Colonic mucosa (tissue), 4 donors: ENCODE results near the gene FHIT. TPM values are rescaled to one million over a fixed set of nuclear protein-coding genes. Genes with fewer than 3 reads are reported as not detected.

Experiments
- DNase-seq: peaks from one replicate; pipeline ENCODE4 v3.0.0-alpha.2; 2020
- H3K27ac ChIP-seq: fragments of 200-600 bp; one replicate; pipeline ENCODE4 v1.8.0; 2021
- H3K27me3 ChIP-seq: fragments of 200-600 bp; one replicate; pipeline ENCODE4 v1.8.0; 2021
- H3K36me3 ChIP-seq: fragments of 200-600 bp; one replicate; pipeline ENCODE4 v1.8.0; 2021
- H3K4me1 ChIP-seq: fragments of 200-600 bp; one replicate; pipeline ENCODE4 v1.8.0; 2021; ENCODE audit warnings: mild to moderate bottlenecking
- H3K4me3 ChIP-seq: fragments of 200-600 bp; one replicate; pipeline ENCODE4 v1.8.0; 2021
- H3K9ac ChIP-seq, 2 donors: one replicate each; pipeline ENCODE4 v1.7.0; 2013; ENCODE audit warnings: control low read depth in 2 of 2, low read depth in 2 of 2, low read length in 2 of 2
- H3K9me3 ChIP-seq: fragments of 200-600 bp; one replicate; pipeline ENCODE4 v1.8.0; 2021
- intact Hi-C: fragments of 100-400 bp; cut with DNase I; formaldehyde crosslinking; loops from one replicate; pipeline ENCODE4 v1.14.1; 2022
- total RNA-seq, 2 donors: library from RNA; stranded (reverse); fragmentation: NEBNext Ultra II Directional in 1 of 2; extraction: Animal tissue kit (Norgen Biotek cat#: 25700) in 1 of 2; gene quantifications; one replicate each; pipeline ENCODE4 v1.2.1, GENCODE V29; 2021
- TF ChIP-seq, protein P1 (sequence below): fragments of 200-600 bp; IDR thresholded peaks from one replicate; pipeline ENCODE4 v1.8.0; 2022; ENCODE audit warnings: antibody characterized with exemption, mild to moderate bottlenecking
- donor health status: healthy.
- donor health status: DM: no; HTN: no; CAD: no.
- donor health status: DM: no; HTN: no; CAD: no.

The FHIT gene
- total RNA-seq, 2 donors from 2014 or later, result 7.7 to 9.4 TPM

DNA sequence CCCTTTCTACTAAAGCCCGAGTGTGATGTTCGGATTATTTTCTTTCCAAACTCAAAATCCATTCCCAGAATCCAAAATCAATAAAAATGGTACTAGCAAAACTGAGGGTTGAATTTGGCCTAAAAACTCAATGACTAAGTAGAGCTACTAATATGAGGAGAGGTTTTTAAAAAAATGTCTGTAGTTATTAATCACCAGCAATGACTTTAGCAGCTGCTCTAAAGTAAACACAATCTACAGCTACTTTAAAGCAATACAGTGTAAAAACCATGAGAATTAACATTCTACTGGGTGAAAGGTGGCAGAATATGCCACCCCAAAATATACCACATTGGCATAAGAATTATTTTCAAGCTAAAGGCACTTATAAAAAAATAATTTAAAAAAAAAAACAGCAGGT lies 23.5 kb downstream of the FHIT start:
- TF ChIP-seq, protein P1, sequence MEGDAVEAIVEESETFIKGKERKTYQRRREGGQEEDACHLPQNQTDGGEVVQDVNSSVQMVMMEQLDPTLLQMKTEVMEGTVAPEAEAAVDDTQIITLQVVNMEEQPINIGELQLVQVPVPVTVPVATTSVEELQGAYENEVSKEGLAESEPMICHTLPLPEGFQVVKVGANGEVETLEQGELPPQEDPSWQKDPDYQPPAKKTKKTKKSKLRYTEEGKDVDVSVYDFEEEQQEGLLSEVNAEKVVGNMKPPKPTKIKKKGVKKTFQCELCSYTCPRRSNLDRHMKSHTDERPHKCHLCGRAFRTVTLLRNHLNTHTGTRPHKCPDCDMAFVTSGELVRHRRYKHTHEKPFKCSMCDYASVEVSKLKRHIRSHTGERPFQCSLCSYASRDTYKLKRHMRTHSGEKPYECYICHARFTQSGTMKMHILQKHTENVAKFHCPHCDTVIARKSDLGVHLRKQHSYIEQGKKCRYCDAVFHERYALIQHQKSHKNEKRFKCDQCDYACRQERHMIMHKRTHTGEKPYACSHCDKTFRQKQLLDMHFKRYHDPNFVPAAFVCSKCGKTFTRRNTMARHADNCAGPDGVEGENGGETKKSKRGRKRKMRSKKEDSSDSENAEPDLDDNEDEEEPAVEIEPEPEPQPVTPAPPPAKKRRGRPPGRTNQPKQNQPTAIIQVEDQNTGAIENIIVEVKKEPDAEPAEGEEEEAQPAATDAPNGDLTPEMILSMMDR, result no peak
- H3K36me3 ChIP-seq, result no peaks in the 10 kb centered on the region
- no peak overlapping the region for H3K4me3 ChIP-seq
- H3K27ac ChIP-seq, result no peak overlapping the region
- H3K9me3 ChIP-seq, result no peaks in the 10 kb centered on the region
- no peaks in the 10 kb centered on the region for H3K27me3 ChIP-seq
- no peaks in the 10 kb centered on the region for H3K4me1 ChIP-seq
- intact Hi-C loops, result no loop called here
- H3K9ac ChIP-seq, result no peak overlapping the region
- DNase-seq, result no peak

DNA sequence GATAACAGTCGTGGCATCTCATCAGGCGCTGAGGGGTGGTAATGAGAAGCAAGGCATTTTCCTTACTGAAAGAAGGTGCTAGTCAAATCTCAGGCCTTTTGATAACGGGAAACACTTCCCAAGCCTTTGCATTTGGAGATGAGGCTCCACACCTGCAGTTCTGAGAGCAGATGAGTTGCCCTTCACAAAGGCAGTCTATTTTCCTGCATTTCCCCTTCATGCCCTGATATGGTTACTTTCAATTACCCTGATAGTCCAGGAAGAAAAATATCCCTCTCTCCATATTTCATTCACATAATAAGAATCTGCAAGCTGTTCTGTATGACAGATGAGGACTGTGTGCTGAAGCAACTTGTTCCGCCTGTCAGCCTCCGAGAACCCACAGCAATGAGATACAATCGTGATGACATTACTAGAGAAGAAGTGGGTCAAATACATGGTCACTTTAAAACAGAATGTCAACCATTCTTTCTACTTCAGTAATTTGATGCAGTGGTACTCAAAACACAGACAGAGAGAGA lies 25.0 kb downstream of the FHIT start:
- no peak for DNase-seq
- Histone ChIP-seq H3K9ac (no peak overlapping the region), H3K4me3 (no peak overlapping the region), H3K27me3 (no peaks in the 10 kb centered on the region), H3K9me3 (no peaks in the 10 kb centered on the region), H3K4me1 (no peaks in the 10 kb centered on the region), H3K27ac (no peak overlapping the region), H3K36me3 (no peaks in the 10 kb centered on the region)
- intact Hi-C loops, result no loop called here
- TF ChIP-seq, protein P1, result no peak

DNA sequence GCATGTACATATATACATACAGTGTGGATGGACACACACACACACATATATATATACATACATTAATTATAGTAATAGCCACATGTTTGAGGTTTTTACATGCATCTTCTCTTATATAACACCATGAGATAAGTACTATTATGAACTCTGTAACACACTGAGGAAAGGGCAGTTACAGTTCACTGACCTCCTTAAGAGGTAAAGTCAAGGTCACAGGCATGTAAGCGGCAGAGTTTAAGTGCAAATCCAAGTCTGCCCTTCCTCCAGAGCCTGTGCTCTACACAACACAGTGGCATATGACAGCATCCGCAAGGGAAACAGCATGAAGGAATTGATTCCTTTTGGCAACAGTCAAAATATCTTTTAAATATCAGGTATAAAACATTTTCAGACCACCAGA lies 26.4 kb downstream of the FHIT start:
- intact Hi-C loops, result no loop called here
- no peak for DNase-seq
- TF ChIP-seq, protein P1, result no peak

DNA sequence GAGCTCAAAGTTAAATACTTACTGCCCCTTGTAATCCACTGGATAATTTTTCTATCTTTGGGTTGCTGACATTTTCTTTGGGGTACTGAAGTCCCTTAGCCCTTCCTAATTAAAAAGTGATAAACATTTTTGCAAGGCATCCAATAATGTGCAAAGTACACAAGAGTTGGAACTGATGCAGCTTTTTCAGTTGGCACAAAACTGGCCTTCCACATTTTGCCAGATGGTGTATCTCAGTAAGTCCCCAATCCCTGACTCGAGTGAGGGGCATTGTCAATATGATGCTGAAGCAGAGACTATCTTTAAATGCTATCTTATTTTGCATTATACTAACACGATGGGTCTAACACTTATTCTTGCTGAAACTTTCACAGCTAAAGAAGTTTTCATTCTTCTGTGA lies 27.8 kb downstream of the FHIT start:
- H3K4me1 ChIP-seq, result no peaks in the 10 kb centered on the region

More for the DNA sequence above, 26.4 kb downstream of the FHIT start:
- Histone ChIP-seq H3K9me3 (no peaks in the 10 kb centered on the region), H3K9ac (no peak overlapping the region), H3K4me3 (no peak overlapping the region), H3K27ac (no peak overlapping the region), H3K4me1 (no peaks in the 10 kb centered on the region), H3K36me3 (no peaks in the 10 kb centered on the region), H3K27me3 (no peaks in the 10 kb centered on the region)

DNA sequence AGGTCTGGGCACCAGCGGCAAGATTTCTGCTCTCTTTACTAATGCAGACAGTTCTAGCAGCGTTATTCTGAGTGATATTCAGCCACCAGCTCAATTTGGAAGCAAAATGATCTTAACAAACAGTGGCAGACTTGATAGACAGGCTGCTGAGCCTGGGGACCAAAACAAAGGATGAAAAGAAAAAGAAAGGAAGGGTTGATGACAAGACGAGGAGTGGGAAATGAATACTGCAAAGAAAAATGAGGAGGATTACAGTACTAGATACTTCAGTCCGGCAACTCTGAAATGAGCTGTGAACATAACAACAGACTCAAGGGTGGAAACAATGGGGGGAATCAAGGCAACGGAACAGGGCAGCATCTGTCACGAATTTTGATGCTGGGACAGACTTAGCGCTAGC lies 28.8 kb downstream of the FHIT start:
- Histone ChIP-seq H3K27ac (no peak overlapping the region), H3K4me1 (no peaks in the 10 kb centered on the region), H3K4me3 (no peak overlapping the region), H3K9me3 (no peaks in the 10 kb centered on the region), H3K27me3 (no peaks in the 10 kb centered on the region), H3K36me3 (no peaks in the 10 kb centered on the region), H3K9ac (no peak overlapping the region)
- DNase-seq, result no peak
- intact Hi-C loops, result no loop called here
- TF ChIP-seq, protein P1, result no peak

More for the DNA sequence above, 27.8 kb downstream of the FHIT start:
- no peak overlapping the region for H3K4me3 ChIP-seq
- no peak overlapping the region for H3K27ac ChIP-seq
- no peaks in the 10 kb centered on the region for H3K36me3 ChIP-seq
- DNase-seq, result no peak
- no peak overlapping the region for H3K9ac ChIP-seq
- intact Hi-C loops, result no loop called here
- H3K27me3 ChIP-seq, result no peaks in the 10 kb centered on the region
- TF ChIP-seq, protein P1, result no peak
- H3K9me3 ChIP-seq, result no peaks in the 10 kb centered on the region
